DND-41 (cell line): ENCODE measurements around the gene CCDC158.

ENCODE experiments used
- EZH2 ChIP-seq: IDR thresholded peaks from 3 replicates; pipeline ENCODE4 v1.6.1; 2012; ENCODE audit warnings: borderline replicate concordance, low read depth, mild to moderate bottlenecking, moderate library complexity, low read length, inconsistent platforms; ENCODE audit not compliant: severe bottlenecking
- TF ChIP-seq, protein P1 (sequence below): IDR thresholded peaks from 2 replicates; pipeline ENCODE4 v1.5.1; 2012; ENCODE audit warnings: borderline replicate concordance, low read length, moderate library complexity, mild to moderate bottlenecking; ENCODE audit not compliant: poor library complexity, severe bottlenecking; ENCODE audit errors: extremely low read depth

DNA sequence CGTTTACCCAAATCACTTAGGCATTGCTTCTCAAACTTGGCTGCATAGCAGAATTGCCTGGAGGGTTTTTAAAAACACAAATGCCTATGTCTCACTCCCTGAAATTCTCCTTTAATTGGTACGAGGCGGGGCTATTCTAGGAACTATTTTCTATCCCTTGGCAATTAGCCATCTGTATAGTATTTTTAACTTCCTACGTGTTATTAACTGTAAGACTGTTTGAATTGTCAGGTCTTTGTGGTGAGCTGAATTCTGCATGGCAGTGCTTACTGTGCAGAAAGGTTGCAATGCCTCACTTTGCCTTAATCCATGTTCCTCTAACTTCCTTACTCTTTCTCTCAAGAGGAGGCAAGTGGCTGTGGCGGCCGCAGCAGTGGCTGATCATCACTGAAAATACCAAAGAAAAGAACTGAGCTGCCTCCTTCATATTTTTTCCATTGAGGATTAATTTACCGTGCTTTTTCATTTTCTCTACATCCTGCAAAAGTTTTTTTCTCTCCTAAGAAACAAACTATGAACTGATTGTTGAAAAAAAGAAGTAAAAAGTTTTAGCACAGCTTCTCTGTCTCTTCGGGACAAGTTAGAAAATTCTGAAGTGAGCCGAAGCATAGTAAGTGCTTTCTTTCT lies 14.1 kb upstream of the CCDC158 start, which contains the start of gene SHROOM3:
- TF ChIP-seq, protein P1, sequence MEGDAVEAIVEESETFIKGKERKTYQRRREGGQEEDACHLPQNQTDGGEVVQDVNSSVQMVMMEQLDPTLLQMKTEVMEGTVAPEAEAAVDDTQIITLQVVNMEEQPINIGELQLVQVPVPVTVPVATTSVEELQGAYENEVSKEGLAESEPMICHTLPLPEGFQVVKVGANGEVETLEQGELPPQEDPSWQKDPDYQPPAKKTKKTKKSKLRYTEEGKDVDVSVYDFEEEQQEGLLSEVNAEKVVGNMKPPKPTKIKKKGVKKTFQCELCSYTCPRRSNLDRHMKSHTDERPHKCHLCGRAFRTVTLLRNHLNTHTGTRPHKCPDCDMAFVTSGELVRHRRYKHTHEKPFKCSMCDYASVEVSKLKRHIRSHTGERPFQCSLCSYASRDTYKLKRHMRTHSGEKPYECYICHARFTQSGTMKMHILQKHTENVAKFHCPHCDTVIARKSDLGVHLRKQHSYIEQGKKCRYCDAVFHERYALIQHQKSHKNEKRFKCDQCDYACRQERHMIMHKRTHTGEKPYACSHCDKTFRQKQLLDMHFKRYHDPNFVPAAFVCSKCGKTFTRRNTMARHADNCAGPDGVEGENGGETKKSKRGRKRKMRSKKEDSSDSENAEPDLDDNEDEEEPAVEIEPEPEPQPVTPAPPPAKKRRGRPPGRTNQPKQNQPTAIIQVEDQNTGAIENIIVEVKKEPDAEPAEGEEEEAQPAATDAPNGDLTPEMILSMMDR: no peak
- no peak for TF ChIP-seq EZH2
